Mesenchymal stem cell (in vitro differentiated cells and primary cell): ENCODE data around the gene APOD.

Experiments used
- DNase-seq: peaks from one replicate; pipeline ENCODE4 v3.0.0-alpha.2; 2013
- H2AFZ ChIP-seq: one replicate; pipeline ENCODE4 v1.6.1; 2013; ENCODE audit warnings: low read depth, mild to moderate bottlenecking, control low read depth, inconsistent platforms, low read length, moderate library complexity
- H2AK5ac ChIP-seq: 2 replicates; pipeline ENCODE4 v1.6.1; 2013; ENCODE audit warnings: low read length, moderate library complexity, mild to moderate bottlenecking, inconsistent platforms; ENCODE audit not compliant: severe bottlenecking
- H2BK120ac ChIP-seq: one replicate; pipeline ENCODE4 v1.6.1; 2013; ENCODE audit warnings: low read depth, mild to moderate bottlenecking, inconsistent platforms, low read length, moderate library complexity
- H2BK12ac ChIP-seq, 2 experiments: one replicate each; pipeline ENCODE4 v1.6.1; 2013; ENCODE audit warnings: inconsistent platforms in 2 of 2, low read length in 2 of 2, mild to moderate bottlenecking in 2 of 2, moderate library complexity in 2 of 2, control low read depth in 1 of 2
- H2BK15ac ChIP-seq: one replicate; pipeline ENCODE4 v1.6.1; 2013; ENCODE audit warnings: mild to moderate bottlenecking, low read depth, inconsistent platforms; ENCODE audit not compliant: poor library complexity, severe bottlenecking
- H2BK5ac ChIP-seq: 2 replicates; pipeline ENCODE4 v1.6.1; 2013; ENCODE audit warnings: low read depth, mild to moderate bottlenecking, low read length, control low read depth, inconsistent platforms; ENCODE audit not compliant: poor library complexity, severe bottlenecking
- H3K14ac ChIP-seq, 2 experiments: one replicate each; pipeline ENCODE4 v1.6.1; 2013; ENCODE audit warnings: inconsistent platforms in 2 of 2, low read length in 2 of 2, control low read depth in 1 of 2, mild to moderate bottlenecking in 1 of 2, moderate library complexity in 1 of 2
- H3K18ac ChIP-seq, 2 experiments: one replicate each; pipeline ENCODE4 v1.6.1; 2013; ENCODE audit warnings: inconsistent platforms in 2 of 2, low read length in 2 of 2, control low read depth in 1 of 2, low read depth in 1 of 2, mild to moderate bottlenecking in 1 of 2
- H3K23ac ChIP-seq, 2 experiments: one replicate each; pipeline ENCODE4 v1.6.1; 2013; ENCODE audit warnings: inconsistent platforms in 2 of 2, low read length in 2 of 2, mild to moderate bottlenecking in 2 of 2, moderate library complexity in 2 of 2, control low read depth in 1 of 2
- H3K27ac ChIP-seq: 2 replicates; pipeline ENCODE4 v1.5.1; 2013; ENCODE audit warnings: mild to moderate bottlenecking, moderate library complexity, low read length, control low read depth, inconsistent platforms; ENCODE audit not compliant: poor library complexity, severe bottlenecking
- H3K27me3 ChIP-seq, 2 experiments: 2 replicates each; pipeline versions ENCODE4 v1.6.1 to v1.7.0; 2013; ENCODE audit warnings: low read length in 2 of 2, mild to moderate bottlenecking in 2 of 2, moderate library complexity in 2 of 2, control low read depth in 1 of 2, inconsistent platforms in 1 of 2; ENCODE audit not compliant: control insufficient read depth in 1 of 2, insufficient read depth in 1 of 2
- H3K36me3 ChIP-seq, 2 experiments: 2 replicates each; pipeline versions ENCODE4 v1.6.1 to v1.7.0; 2013; ENCODE audit warnings: low read length in 2 of 2, control low read depth in 1 of 2, inconsistent platforms in 1 of 2, low read depth in 1 of 2, mild to moderate bottlenecking in 1 of 2; ENCODE audit not compliant: insufficient read depth in 2 of 2, control insufficient read depth in 1 of 2
- H3K4ac ChIP-seq, 2 experiments: one replicate each; pipeline ENCODE4 v1.6.1; 2013; ENCODE audit warnings: inconsistent platforms in 2 of 2, low read length in 2 of 2, mild to moderate bottlenecking in 2 of 2, moderate library complexity in 2 of 2, control low read depth in 1 of 2, low read depth in 1 of 2
- H3K4me1 ChIP-seq: 2 replicates; pipeline ENCODE4 v1.6.1; 2013; ENCODE audit warnings: low read depth, low read length, control low read depth; ENCODE audit not compliant: control insufficient read depth, insufficient read depth
- H3K4me2 ChIP-seq: 2 replicates; pipeline ENCODE4 v1.6.1; 2013; ENCODE audit warnings: low read length, mild to moderate bottlenecking, inconsistent platforms; ENCODE audit not compliant: poor library complexity, severe bottlenecking
- H3K4me3 ChIP-seq, 2 experiments: 2 replicates each; pipeline versions ENCODE4 v1.5.1 to v1.7.0; 2013; ENCODE audit warnings: low read length in 2 of 2, mild to moderate bottlenecking in 2 of 2, control low read depth in 1 of 2, low read depth in 1 of 2; ENCODE audit not compliant: insufficient read depth in 1 of 2
- H3K79me1 ChIP-seq: replicated peaks from 2 replicates; pipeline ENCODE4 v1.6.1; 2013; ENCODE audit warnings: mild to moderate bottlenecking, control low read depth, low read length, inconsistent platforms; ENCODE audit not compliant: poor library complexity, severe bottlenecking
- H3K9ac ChIP-seq: 2 replicates; pipeline ENCODE4 v1.7.0; 2013; ENCODE audit warnings: mild to moderate bottlenecking, low read length, moderate library complexity
- H3K9me3 ChIP-seq: 2 replicates; pipeline ENCODE4 v1.7.0; 2013; ENCODE audit warnings: mild to moderate bottlenecking, low read length; ENCODE audit not compliant: control insufficient read depth
- H4K8ac ChIP-seq: one replicate; pipeline ENCODE4 v1.6.1; 2013; ENCODE audit warnings: inconsistent platforms, mild to moderate bottlenecking, low read length, moderate library complexity
- H4K91ac ChIP-seq: one replicate; pipeline ENCODE4 v1.6.1; 2013; ENCODE audit warnings: mild to moderate bottlenecking, low read length, inconsistent platforms
- WGBS: methylation state at CpG from one replicate; pipeline ENCODE4 v1.1.7; 2013; ENCODE audit warnings: mixed read lengths; 5-methylcytosine and 5-hydroxymethylcytosine counted together

APOD gene

DNA sequence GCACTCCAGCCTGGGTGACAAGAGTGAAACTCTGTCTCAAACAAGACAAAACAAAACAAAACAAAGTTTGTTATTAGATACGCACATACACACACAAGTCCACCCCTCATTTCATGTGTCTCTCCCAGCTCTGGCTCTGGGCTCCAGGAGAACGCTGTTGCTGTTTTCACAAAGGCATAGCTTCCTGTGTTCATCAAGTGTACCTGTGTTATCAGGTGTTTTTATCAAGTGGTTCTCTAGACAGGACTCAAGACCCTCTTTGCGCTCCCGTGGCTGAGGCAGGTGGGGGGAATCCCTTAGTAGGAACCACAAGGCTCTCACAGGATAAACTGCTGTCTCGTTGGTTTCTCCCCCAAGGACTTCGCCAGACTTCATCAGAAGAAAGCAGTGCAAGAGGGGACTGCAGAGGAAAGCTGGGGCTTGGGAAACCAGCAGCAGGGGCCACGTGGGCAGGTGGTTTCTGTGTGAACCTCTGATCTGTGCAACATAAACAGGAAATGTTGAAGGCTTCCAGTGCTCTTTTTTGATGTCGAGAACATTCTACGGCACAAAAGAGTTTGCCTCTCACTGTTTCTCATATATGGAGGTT is 33.7 kb downstream of the APOD start:
- H3K27me3 ChIP-seq: peaks cover 9 to 15% of the 10 kb centered on the region in 2 experiments

DNA sequence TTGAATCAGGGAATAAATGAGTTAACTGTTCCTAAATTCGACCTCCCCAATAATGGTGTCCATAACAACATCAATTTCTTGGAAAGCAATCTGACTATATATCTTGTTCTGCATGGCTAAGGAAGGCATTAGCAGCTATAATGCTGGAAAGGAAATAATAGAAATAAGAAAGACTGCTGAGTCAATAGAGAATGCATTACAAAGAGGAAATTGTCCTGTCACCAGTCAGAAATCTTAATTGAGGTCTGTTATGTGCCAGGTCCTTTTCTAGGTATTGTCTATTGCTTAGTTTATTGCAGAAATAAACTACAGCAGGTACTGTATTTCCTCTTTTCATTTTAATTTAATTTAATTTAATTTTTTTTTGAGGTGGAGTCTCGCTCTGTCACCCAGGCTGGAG is 34.8 kb downstream of the APOD start:
- WGBS: no CpG with 5 or more reads among the region's 2 CpGs
- H2BK120ac ChIP-seq: no peak overlapping the region
- peaks cover 9 to 15% of the 10 kb centered on the region in 2 experiments for H3K27me3 ChIP-seq
- no peak overlapping the region for H4K91ac ChIP-seq
- no peak overlapping the region for H3K9ac ChIP-seq
- H3K4me2 ChIP-seq: no peak overlapping the region
- H2BK15ac ChIP-seq: no peak overlapping the region
- H3K4me3 ChIP-seq: no peak overlapping the region
- H3K14ac ChIP-seq: no peak overlapping the region
- DNase-seq: no peak
- no peak overlapping the region for H3K23ac ChIP-seq
- no peak overlapping the region for H3K27ac ChIP-seq
- H2AK5ac ChIP-seq: no peak overlapping the region
- no peaks in the 10 kb centered on the region for H3K79me1 ChIP-seq
- no peak overlapping the region for H3K4ac ChIP-seq
- H3K36me3 ChIP-seq: no peaks in the 10 kb centered on the region
- no peak overlapping the region for H2BK5ac ChIP-seq
- H4K8ac ChIP-seq: no peak overlapping the region
- no peak overlapping the region for H2AFZ ChIP-seq
- no peak overlapping the region for H2BK12ac ChIP-seq
- no peaks in the 10 kb centered on the region for H3K9me3 ChIP-seq
- H3K4me1 ChIP-seq: peaks cover 9% of the 10 kb centered on the region
- no peak overlapping the region for H3K18ac ChIP-seq

More for the DNA sequence above, 33.7 kb downstream of the APOD start:
- H2BK12ac ChIP-seq: no peak overlapping the region
- H3K4me3 ChIP-seq: no peak overlapping the region
- WGBS: 72% methylated on average over 7 of the region's 9 CpGs
- H3K23ac ChIP-seq: no peak overlapping the region
- H3K14ac ChIP-seq: no peak overlapping the region
- DNase-seq: peak; percentile 36
- no peak overlapping the region for H4K91ac ChIP-seq
- H3K27ac ChIP-seq: no peak overlapping the region
- peaks cover 8% of the 10 kb centered on the region for H3K4me1 ChIP-seq
- no peak overlapping the region for H3K4ac ChIP-seq
- H3K9ac ChIP-seq: no peak overlapping the region
- no peak overlapping the region for H2AFZ ChIP-seq
- H2AK5ac ChIP-seq: no peak overlapping the region
- H3K18ac ChIP-seq: peak overlapping the region in 1 of 2 experiments; percentile 23
- H3K4me2 ChIP-seq: no peak overlapping the region
- H4K8ac ChIP-seq: no peak overlapping the region
- H3K9me3 ChIP-seq: no peaks in the 10 kb centered on the region
- no peak overlapping the region for H2BK120ac ChIP-seq
- no peak overlapping the region for H2BK5ac ChIP-seq
- H3K36me3 ChIP-seq: no peaks in the 10 kb centered on the region
- no peaks in the 10 kb centered on the region for H3K79me1 ChIP-seq
- no peak overlapping the region for H2BK15ac ChIP-seq

DNA sequence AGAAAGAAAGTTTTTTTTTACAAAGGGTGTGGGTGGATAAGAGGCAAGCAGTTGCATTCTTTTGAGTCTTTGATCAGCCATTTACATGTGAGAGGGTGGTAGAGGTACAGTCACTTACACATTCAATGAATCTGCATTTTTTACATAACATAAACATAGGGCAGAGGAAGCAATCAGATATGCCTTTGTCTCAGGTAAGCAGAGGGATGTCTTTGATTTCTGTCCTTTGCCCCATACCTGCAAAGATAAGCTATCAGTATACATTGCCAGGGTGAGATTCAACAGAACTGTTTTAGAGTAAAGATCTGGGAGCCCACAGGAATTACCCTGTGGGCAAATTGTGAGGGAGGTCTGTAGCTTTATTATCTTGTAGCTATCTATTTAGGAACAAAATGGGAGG is 35.2 kb downstream of the APOD start:
- Histone ChIP-seq H3K14ac (no peak overlapping the region), H2AFZ (no peak overlapping the region)

DNA sequence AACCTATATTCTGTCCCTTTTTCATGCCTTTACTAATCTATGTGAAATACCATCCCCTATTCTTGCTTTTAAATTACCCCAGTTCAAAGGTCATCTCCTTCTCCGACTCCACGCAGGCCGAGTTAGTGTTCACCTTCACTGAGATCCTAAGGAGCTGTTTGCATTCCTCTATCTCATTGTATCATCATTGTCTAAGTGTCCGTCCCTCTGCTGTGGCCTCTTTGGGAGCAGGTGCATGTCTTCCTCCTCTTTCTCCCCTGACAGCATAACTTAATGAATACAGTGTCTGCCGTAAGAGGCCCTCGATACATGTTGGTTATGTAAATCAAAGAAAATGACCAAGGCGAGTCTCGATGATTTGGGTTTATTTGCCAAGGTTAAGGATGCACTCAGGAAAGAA is 35.7 kb downstream of the APOD start:
- no peak overlapping the region for H2BK120ac ChIP-seq
- no peak overlapping the region for H3K9ac ChIP-seq
- peaks cover 13% of the 10 kb centered on the region for H3K4me1 ChIP-seq
- no peak overlapping the region for H3K4me2 ChIP-seq
- no peak overlapping the region for H3K18ac ChIP-seq
- DNase-seq: no peak
- no peak overlapping the region for H2BK15ac ChIP-seq
- H3K79me1 ChIP-seq: no peaks in the 10 kb centered on the region
- H2AFZ ChIP-seq: no peak overlapping the region
- no peaks in the 10 kb centered on the region for H3K9me3 ChIP-seq
- H3K14ac ChIP-seq: no peak overlapping the region
- no peak overlapping the region for H3K4me3 ChIP-seq
- H2AK5ac ChIP-seq: no peak overlapping the region
- no peak overlapping the region for H3K4ac ChIP-seq
- no peak overlapping the region for H4K8ac ChIP-seq
- H2BK5ac ChIP-seq: no peak overlapping the region
- WGBS: 88% methylated on average over 8 of the region's 8 CpGs
- H2BK12ac ChIP-seq: no peak overlapping the region
- H3K23ac ChIP-seq: no peak overlapping the region
- no peaks in the 10 kb centered on the region for H3K36me3 ChIP-seq
- no peak overlapping the region for H3K27ac ChIP-seq
- H3K27me3 ChIP-seq: peaks cover 9 to 13% of the 10 kb centered on the region in 2 experiments
- no peak overlapping the region for H4K91ac ChIP-seq

More for the DNA sequence above, 35.2 kb downstream of the APOD start:
- Histone ChIP-seq H3K4me3 (no peak overlapping the region), H3K27ac (no peak overlapping the region), H2BK120ac (no peak overlapping the region), H3K79me1 (no peaks in the 10 kb centered on the region), H3K9ac (no peak overlapping the region), H2BK5ac (no peak overlapping the region), H3K4me1 (peaks cover 13% of the 10 kb centered on the region), H4K8ac (no peak overlapping the region), H2BK12ac (no peak overlapping the region), H2BK15ac (no peak overlapping the region), H3K4ac (no peak overlapping the region), H3K9me3 (no peaks in the 10 kb centered on the region), H2AK5ac (no peak overlapping the region), H3K27me3 (peaks cover 9 to 15% of the 10 kb centered on the region in 2 experiments), H4K91ac (no peak overlapping the region), H3K23ac (no peak overlapping the region), H3K4me2 (no peak overlapping the region), H3K18ac (no peak overlapping the region), H3K36me3 (no peaks in the 10 kb centered on the region)
- DNase-seq: no peak
